ENCODE data around the gene DHRSX. TPM values are rescaled to one million over a fixed set of nuclear protein-coding genes. Genes with fewer than 3 reads are reported as not detected.

The DHRSX gene
- total and polyA plus RNA-seq, 9 of the 15 experiments (the other 6 are each of a cell fraction or from before 2014, with no cell fraction given): 0.59 to 11.0 (median 6.2) TPM

DNA sequence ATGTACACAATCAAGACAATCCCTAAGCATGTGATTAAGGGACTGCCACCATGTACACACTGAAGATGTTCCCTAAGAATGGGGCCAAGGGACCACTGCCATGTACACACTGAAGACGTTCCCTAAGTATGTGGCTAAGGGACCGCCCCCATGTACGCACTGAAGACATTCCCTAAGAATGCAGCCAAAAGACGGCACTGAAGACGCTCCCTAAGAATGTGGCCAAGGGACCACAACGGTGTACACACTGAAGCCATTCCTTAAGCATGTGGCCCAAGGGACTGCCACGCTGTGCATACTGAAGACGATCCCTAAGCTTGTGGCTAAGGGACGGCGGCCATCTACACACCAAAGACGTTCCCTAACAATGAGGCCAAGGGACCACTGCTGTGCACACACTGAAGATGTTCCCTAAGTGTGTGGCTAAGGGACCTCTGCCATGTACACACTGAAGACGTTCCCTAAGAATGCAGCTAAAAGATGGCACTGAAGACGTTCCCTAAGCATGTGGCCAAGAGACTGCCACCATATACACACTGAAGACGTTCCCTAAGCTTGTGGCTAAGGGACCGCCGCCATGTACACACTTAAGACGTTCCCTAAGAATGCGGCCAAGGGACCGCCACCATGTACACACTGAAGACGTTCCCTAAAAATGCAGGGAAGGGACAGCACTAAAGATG is 26.4 kb downstream of the DHRSX start (continued):
- TF ChIP-seq MYC (IDR thresholded peaks at IDR 0.05; ENCODE audit: low read depth, low read length) (peak; percentile 73), MYC (CRISPR knock-in tag; IDR thresholded peaks at IDR 0.05; ENCODE audit: borderline replicate concordance, low read depth) (no peak), TEAD4 (IDR thresholded peaks at IDR 0.05; ENCODE audit: low read length) (peak; percentile 35; the same call in 1 of the 2 replicates), TEAD4 (CRISPR knock-in tag; IDR thresholded peaks at IDR 0.05; ENCODE audit: borderline replicate concordance) (no peak; the same call in 1 of the 2 replicates), TCFL5 (CRISPR knock-in tag; conservative IDR thresholded peaks at IDR 0.05) (no peak), FOXA3 (CRISPR knock-in tag; conservative IDR thresholded peaks at IDR 0.05 in 1 of 2, IDR thresholded peaks at IDR 0.05 in 1 of 2) (peak in 1 of 2 experiments; percentile 94; a peak in 2 of 4 replicates), ZNF778 (CRISPR knock-in tag; IDR thresholded peaks at IDR 0.05) (no peak), CREM (IDR thresholded peaks at IDR 0.05; ENCODE audit: low read depth) (peak; percentile 60), NFATC3 (IDR thresholded peaks at IDR 0.05) (peak; percentile 65; the same call in 1 of the 2 replicates), TRIM28 (IDR thresholded peaks at IDR 0.05) (no peak), NCOA1 (IDR thresholded peaks at IDR 0.05; ENCODE audit: low read depth) (peak; percentile 14; the same call in 1 of the 2 replicates), USF1 (CRISPR knock-in tag; IDR thresholded peaks at IDR 0.05) (peak; percentile 67), THAP12 (CRISPR knock-in tag; IDR thresholded peaks at IDR 0.05) (no peak), HIVEP1 (CRISPR knock-in tag; IDR thresholded peaks at IDR 0.05) (no peak), ARID4B (CRISPR knock-in tag; IDR thresholded peaks at IDR 0.05) (peak; percentile 38; the same call in 1 of the 2 replicates), NEUROD1 (IDR thresholded peaks at IDR 0.05; ENCODE audit: borderline replicate concordance, low read depth, low read length, partially characterized antibody) (peak; percentile 86), HDGF (IDR thresholded peaks at IDR 0.05) (no peak), SP1 (CRISPR knock-in tag; IDR thresholded peaks at IDR 0.05) (peak; percentile 89; the same call in 1 of the 2 replicates), TRIM24 (IDR thresholded peaks at IDR 0.05) (peak in 1 of 2 experiments; percentile 5; a peak in 2 of 4 replicates)
- TF ChIP-seq, protein P1, sequence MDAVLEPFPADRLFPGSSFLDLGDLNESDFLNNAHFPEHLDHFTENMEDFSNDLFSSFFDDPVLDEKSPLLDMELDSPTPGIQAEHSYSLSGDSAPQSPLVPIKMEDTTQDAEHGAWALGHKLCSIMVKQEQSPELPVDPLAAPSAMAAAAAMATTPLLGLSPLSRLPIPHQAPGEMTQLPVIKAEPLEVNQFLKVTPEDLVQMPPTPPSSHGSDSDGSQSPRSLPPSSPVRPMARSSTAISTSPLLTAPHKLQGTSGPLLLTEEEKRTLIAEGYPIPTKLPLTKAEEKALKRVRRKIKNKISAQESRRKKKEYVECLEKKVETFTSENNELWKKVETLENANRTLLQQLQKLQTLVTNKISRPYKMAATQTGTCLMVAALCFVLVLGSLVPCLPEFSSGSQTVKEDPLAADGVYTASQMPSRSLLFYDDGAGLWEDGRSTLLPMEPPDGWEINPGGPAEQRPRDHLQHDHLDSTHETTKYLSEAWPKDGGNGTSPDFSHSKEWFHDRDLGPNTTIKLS (IDR thresholded peaks at IDR 0.05; ENCODE audit: borderline replicate concordance, low read depth): 0 out of 2 replicates have a peak, but pooled peaks have one; percentile 52
